OCI-M2 (cell line): ENCODE data around the gene NTMT2.
"Not testable (repeated sequence)": the region's sequence is repeated elsewhere in the genome, so short reads cannot be mapped to it uniquely, and the experiment has no call there.

Experiments used
- DNase-seq: peaks from one replicate; lab custom pipeline; 2025; ENCODE audit not compliant: unreplicated experiment; lab: John Stamatoyannopoulos, UW

NTMT2 gene

GRCh38 chr1:170156594-170156993 is 10.8 kb downstream of the NTMT2 start:
- DNase-seq = no peak

GRCh38 chr1:170157820-170158219 is 12.1 kb downstream of the NTMT2 start:
- DNase-seq = no peak

DNA sequence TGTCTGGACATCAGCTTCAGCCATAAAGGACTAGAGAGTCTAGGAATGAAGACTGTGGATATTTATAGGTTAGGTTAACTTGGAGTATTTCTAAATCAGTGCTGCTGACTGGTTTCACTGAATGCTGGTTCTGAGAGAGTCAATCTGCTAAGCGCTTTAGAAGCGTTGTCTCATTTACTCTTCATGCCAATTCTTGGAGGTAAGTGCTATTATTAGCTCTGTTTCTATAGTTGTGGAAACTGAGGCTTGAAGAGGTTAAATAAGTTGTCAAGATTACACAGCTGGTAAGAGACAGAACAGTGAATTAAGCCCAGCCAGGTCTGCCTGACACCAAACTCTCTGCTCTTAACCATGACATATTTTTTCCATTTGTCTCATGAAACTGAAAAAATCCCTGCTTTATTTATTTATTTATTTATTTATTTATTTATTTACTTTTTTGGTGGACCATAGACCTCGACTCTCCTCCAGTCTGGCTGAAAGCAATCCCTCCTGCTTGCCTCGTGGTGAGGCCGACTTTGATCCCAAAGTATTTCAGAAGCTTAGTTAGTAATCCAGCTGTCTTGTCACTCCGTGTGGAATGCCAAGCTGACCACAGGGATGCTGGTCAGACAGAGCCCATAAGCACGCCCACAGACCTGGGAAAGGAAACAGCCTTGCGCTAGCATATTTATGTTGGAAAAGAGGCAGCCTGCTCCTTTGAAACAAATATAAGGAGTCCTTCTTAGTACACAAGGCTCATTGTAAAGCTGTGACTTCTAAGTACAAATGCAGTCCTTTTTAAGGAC is 16.9 kb downstream of the NTMT2 start:
- DNase-seq = no peak

- DNase-seq = no peak
These were observed 18.5 kb downstream of the NTMT2 start for GRCh38 chr1:170164103-170164763.

- no peak for DNase-seq
These were observed 20.9 kb downstream of the NTMT2 start for GRCh38 chr1:170166518-170167180.

DNA sequence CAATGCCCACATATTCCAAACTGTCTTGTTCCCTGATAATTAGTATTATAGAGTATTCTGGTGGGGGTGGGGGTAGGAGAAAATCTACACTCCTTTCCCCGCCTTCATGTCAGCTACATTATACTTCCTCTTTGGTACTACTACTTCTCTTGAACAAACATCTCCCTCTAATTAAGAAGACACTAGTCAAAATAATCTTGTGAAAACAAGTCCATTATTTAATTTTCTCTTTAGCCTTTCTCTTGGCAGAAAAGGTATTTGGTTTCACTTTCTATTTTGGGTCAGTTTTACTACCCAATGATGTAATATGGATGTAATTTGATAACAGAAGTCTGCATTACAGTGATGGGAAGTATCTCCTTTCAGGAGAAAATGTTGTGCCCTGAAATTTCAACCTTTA is 22.5 kb downstream of the NTMT2 start:
- no peak for DNase-seq

GRCh38 chr1:170170513-170170912 is 24.8 kb downstream of the NTMT2 start:
- DNase-seq = not testable (repeated sequence)

- DNase-seq = no peak
These were observed 28.6 kb downstream of the NTMT2 start for GRCh38 chr1:170174395-170174794.

DNA sequence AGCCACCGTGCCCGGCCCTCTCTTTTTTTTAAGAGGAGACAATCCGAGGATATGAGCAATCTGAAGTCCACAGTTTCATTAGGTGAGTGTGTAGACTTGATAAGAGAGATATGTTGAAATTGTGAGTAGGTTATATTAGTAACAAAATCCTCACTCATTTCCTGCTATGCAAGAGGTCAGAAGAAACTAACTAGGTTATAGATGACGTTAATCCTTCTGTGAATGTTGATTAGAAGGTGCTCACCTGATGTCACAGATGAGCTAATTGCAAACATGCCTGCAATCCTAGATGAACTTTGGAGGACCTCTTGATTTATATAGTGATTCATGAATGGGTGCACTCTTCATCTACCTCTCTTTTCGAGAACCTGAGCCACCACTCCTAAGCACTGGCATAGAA is 29.3 kb downstream of the NTMT2 start:
- no peak for DNase-seq

DNA sequence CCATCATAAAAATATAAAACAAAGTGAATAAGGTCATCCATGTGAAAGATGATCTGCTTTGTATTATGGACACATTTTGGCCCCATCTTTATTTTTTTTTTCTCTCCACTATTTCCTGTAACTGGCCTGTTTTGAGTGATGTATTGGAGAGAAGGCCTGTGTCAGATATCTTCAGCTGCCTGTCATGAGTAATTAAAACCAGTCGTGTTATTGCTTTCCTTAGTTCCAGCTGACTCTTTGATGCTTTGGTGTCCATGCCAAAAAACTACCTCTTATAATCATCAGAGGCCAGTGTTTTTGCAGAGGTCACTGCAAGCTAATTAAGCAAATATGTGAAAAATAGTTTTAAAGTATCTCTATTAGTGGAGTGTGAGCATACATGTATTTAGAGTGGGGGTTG is 29.7 kb downstream of the NTMT2 start:
- no peak for DNase-seq

DNA sequence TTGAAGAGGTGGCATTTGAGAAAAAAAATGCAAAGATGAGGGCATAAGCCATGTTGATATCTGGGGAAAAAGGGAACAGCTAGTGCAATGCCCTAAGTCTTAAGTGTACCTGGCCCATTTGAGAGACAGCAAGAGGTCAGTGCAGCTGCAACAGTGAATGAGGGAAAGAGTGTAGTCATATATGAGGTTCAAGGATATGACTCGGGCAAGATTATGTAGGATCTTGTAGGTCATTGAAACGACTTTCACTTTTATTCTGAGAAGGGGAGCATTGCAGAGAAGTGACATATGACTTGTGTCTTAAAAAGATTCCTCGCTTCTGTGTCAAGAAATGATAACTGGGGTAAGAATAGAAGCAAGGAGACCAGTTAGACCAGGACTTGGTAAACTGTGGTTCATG is 31.0 kb downstream of the NTMT2 start:
- no peak for DNase-seq

- DNase-seq = no peak
These were observed 36.7 kb downstream of the NTMT2 start for GRCh38 chr1:170182442-170182841.

DNA sequence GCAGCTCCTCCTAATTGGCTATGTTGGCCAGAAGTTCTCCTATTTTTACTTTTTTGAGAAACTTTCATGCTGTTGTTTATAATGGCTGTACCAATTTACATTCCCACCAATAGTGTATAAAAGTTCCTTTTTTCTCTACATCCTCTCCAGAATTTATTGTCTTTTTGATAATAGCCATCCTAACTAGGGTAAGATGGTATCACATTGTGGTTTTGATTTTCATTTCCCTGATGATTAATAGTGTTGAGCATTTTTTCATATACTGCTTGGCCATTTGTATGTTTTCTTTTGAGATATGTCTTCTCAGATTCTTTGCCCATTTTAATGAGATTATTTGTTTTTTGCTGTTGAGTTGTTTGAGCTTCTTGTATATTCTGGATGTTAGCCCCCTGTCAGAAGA is 46.8 kb downstream of the NTMT2 start:
- no peak for DNase-seq

DNA sequence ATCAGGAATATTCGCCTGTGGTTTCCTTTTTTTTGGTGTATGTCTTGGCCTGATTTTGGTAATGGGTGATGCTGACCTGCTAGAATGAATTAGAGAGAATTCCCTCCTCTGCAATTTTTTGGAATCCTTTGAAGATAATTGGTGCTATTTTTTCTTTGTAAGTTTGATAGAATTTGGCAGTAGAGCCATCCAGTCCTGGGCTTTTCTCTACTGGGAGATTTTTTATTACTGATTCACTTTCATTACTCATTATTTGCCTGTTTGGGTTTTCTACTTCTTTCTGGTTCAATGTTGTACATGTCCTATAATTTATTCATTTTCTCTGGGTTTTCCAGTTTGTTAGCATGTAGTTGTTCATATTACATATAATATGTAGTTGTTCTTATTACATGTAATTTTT is 48.7 kb downstream of the NTMT2 start:
- DNase-seq = no peak

GRCh38 chr1:170196490-170197236 is 50.9 kb downstream of the NTMT2 start:
- no peak for DNase-seq

GRCh38 chr1:170198090-170198489 is 52.3 kb downstream of the NTMT2 start:
- DNase-seq = no peak

DNA sequence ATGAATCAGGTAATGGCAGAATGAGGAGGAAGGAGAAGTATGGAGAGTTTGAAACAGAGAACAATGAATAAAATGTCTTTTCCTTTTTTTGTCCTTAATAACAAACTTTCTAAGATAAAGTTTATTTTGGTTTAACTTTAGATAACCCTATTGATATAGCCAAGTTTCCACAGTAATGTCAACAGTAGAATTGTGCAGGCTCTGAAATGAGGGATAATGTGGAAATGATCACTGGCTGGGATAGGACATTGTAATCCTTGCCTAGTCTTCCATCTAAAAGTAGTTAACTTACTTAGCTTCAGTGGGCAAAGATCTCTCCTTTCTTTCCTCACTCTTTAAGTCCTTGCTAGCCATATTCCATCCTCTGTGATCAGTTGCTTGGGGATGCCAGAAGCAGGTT is 52.8 kb downstream of the NTMT2 start:
- DNase-seq = no peak

DNA sequence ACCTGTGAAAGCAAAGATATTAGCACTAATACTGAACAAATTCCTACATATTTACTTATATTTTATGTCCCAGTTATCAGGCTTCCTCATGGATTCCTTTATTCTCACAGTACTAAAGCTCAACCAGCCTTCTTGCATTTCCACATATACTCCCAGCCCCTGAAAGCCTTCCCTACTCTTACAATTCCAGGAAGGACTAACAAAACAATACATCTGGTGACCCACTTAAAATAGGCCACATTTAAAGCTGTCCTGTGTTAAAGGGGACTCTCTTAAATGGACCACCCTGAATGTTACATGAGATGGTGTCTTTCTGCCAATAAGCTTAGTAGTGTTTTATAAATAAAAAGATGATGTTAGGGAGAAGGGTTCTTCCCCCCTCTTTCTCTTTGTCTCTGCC is 54.4 kb downstream of the NTMT2 start:
- DNase-seq = no peak

- DNase-seq = no peak
These were observed 55.0 kb downstream of the NTMT2 start for GRCh38 chr1:170200621-170201397.

DNA sequence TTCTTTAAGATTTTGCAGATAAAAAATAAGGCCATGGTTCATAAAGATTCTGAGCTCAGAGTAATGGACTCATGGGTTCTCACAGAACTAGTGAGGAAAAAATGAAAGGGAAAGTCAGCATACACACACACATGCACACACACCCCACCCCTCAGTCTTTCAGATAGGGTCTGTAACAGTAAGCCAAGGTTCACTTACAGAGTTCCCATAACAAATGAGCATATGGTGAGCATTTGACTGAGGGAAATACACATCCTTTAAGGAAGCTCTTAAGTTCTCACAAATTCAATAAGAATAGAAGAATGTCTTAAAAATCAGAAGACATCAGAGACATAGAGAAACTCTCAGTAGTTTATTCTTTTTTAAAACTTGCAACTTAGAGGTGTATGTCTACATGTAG is 57.9 kb downstream of the NTMT2 start:
- no peak for DNase-seq

DNA sequence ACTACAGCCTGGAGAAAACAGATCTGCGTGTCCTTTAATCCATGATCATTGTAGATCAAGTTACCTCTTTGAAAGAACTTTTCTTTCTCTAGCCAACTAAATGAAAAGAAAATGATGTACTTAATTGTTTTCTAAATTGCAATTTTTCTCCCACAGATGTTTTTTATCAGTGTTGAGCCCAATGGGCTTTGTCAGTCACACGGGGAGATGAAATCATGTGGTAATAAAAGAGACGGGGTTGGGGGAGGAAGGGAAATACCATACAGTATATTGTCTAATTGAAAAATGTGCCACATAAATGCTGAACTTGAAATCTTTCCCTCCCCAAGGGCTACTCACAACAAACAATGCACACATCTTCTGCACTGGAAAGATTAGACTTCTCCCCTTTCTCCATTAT is 58.4 kb downstream of the NTMT2 start:
- DNase-seq = no peak
